Stomach (tissue), 4 donors: ENCODE data around the gene FOXJ3.

Source experiments
- POLR2A ChIP-seq, 4 donors: fragments of 450-650 bp; IDR thresholded peaks; one replicate each; pipeline ENCODE4 v1.6.1; 2016; ENCODE audit warnings: antibody characterized with exemption in 4 of 4, control low read depth in 2 of 4, mild to moderate bottlenecking in 1 of 4, moderate library complexity in 1 of 4
- TF ChIP-seq, protein P1 (sequence below), 7 experiments: fragments of 450-650 bp in 4 of 7; fragments of 200-600 bp in 3 of 7; sonication (generic) in 3 of 7; IDR thresholded peaks; one replicate each; pipeline ENCODE4 v1.5.1; 2016 to 2019; ENCODE audit warnings: antibody characterized with exemption in 7 of 7, control low read depth in 2 of 7, mild to moderate bottlenecking in 1 of 7

DNA sequence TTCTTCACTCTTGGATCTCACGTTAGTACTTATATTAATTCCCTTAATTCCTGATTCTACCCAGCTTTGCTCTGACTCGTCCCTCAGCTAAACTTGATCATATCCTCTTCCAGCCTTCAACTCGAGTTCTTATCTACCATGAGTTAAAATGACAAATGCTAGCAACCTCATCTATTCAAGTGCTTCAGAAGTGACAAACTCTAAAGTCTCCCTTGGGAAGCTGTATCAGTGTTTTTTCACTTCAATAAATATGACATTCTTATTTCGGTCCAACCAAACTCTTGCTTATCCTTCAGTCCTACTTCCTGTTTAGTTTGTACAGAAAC lies 75.3 kb downstream of the FOXJ3 start:
- no peak for TF ChIP-seq POLR2A (IDR thresholded peaks at IDR 0.05)
- TF ChIP-seq, protein P1, sequence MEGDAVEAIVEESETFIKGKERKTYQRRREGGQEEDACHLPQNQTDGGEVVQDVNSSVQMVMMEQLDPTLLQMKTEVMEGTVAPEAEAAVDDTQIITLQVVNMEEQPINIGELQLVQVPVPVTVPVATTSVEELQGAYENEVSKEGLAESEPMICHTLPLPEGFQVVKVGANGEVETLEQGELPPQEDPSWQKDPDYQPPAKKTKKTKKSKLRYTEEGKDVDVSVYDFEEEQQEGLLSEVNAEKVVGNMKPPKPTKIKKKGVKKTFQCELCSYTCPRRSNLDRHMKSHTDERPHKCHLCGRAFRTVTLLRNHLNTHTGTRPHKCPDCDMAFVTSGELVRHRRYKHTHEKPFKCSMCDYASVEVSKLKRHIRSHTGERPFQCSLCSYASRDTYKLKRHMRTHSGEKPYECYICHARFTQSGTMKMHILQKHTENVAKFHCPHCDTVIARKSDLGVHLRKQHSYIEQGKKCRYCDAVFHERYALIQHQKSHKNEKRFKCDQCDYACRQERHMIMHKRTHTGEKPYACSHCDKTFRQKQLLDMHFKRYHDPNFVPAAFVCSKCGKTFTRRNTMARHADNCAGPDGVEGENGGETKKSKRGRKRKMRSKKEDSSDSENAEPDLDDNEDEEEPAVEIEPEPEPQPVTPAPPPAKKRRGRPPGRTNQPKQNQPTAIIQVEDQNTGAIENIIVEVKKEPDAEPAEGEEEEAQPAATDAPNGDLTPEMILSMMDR (IDR thresholded peaks at IDR 0.05), result no peak
